Fibroblast of skin of left quadriceps (primary cell): ENCODE measurements around the gene SEMA3A.
"Not testable (repeated sequence)": the region's sequence is repeated elsewhere in the genome, so short reads cannot be mapped to it uniquely, and the experiment has no call there.

Source experiments
- DNase-seq, 2 experiments: peaks; one replicate each; pipeline ENCODE4 v3.0.0-alpha.2; 2013; ENCODE audit warnings: low read depth in 2 of 2

Gene SEMA3A

DNA sequence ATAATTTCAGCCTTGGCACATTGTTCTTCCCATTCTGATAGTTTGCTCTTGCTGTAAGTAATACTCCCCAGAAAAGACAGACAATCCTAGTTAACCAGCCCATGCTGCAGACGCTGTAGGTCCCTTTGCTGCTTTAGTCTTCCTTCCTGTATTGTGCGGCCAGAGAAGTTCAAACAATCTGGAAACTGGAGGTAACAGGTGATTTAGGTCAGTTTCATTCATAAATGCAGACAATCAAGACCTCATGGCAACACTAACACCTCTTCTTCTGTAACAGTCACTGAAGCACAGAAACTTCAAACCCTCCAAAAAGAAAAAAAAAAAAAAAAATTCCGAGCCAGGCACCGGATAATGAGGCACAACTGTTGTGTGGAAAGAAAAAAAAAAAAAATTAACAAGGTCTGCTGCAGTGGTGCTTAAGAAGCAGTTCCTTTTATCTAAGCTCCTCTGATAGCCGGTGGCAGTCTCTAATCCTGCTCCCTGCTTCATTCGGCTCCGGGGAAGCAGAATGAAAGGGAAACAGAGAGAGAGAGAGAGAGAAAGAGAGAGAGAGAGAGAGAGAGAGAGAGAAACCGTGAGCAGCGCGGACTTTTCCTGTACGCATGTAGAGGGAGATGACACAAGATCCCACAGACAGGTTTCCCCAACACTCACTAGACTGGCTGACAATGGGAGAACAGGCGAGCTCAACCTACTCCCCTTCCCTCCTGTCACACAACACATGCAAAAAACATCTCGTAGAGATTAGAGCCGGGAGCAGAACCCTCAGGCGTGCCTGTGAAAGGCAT is at the start of gene SEMA3A:
Gene SEMA3A (minus strand): TSS at position 306 of the 788 bp plus-strand sequence. CDS start 203 bp downstream, at position 103.
- DNase-seq, result peak; percentile 69 to 74

DNA sequence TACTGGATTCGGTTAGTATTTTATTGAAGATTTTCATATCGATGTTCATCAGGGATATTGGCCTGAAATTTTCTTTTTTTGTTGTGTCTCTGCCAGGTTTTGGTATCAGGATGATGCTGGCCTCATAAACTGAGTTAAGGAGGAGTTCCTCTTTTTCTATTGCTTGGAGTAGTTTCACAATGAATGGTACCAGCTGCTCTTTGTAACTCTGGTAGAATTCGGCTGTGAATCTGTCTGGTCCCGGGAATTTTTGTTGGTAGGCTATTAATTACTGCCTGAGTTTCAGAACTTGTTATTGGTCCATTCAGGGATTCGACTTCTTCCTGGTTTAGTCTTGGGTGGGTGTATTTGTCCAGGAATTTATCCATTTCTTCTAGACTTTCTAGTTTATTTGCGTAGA is 48.4 kb upstream of the SEMA3A start:
- DNase-seq, result not testable (repeated sequence)

GRCh38 chr7:84238596-84238995 is 44.0 kb upstream of the SEMA3A start:
- no peak for DNase-seq

- DNase-seq, result peak; percentile 96 to 97
Measured at GRCh38 chr7:84237533-84238173, 43.1 kb upstream of the SEMA3A start.

GRCh38 chr7:84236398-84236797 is 41.8 kb upstream of the SEMA3A start:
- DNase-seq, result no peak

DNA sequence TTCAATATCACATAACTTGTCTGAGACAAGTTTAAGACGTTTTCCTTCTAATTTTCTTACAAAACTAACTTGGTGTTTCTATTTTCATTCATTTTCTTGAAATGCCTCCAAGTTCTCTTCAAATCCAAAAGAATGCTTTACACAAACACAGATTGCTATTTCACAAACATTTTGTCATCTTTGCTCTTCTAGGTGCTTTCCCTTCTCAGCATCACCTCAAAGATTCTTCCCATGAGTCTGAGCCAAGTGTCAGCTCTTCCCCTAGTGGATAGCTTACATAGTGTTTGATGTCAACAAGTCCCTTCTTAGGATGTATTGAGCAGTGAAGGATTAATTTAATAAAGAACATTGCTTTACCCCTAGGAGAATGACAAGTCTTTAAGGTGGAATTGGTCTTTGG is 38.1 kb upstream of the SEMA3A start:
- no peak for DNase-seq

- no peak for DNase-seq
Measured at GRCh38 chr7:84231157-84231556, 36.6 kb upstream of the SEMA3A start.

DNA sequence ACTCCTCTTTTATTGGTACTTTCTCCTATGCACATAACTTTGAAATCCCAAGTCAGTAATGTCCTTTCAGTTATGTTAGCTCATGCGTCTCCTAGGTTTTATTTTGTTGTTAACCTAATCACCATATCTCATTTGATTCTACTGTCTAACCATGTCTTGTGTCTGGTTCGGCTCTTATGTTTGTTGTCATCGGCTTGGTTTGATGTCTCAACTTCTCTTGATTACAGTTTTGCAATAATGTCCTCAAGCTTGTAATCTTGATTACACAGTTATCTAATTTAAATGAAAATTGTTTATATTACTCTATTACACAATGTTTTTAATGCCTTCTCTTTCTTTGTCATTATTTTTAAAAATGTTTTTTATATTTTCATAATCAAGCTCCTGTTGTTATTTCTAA is 35.9 kb upstream of the SEMA3A start:
- DNase-seq, result no peak

DNA sequence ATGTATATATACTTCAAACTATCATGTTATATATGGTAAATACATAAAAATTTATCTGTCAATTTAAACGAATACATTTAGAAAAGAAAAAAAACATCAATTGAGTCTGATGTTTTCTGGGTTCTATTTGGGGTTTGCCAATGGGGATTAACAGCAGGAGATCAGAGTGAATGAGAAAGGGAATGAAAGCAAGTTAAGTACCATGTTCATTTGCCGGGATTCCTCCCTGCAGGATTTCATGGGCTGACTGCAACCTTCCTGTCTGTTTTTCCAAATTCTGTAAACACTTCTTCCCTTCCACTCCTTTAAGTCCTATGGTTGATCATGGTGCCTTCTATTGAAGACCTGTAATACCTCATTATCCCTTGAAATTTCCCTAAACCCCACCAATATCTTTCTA is 33.9 kb upstream of the SEMA3A start:
- no peak for DNase-seq

GRCh38 chr7:84226759-84227158 is 32.2 kb upstream of the SEMA3A start:
- no peak for DNase-seq

- DNase-seq, result no peak
Measured at GRCh38 chr7:84224505-84224904, 29.9 kb upstream of the SEMA3A start.

GRCh38 chr7:84219310-84219709 is 24.7 kb upstream of the SEMA3A start:
- no peak for DNase-seq

GRCh38 chr7:84218681-84219080 is 24.1 kb upstream of the SEMA3A start:
- peak in 1 of 2 experiments; percentile 47 for DNase-seq

DNA sequence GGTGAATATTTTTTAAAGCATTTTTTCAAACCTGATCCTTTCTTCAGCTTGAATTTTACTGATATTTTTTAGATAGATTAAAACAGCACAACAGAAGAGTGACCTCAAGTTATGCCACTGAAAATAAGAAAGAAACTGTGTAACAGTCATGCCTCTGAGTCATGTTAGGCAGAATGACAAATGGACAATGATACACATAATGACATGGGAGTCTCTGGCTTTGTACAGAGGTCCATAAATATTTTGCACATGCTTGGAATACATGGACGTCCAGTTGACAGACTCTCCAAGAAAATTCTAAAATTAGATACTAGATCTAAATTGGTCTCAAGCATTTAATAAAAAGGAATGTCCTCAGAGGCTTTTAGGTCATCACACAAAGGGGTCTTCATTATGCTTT is 21.9 kb upstream of the SEMA3A start:
- DNase-seq, result no peak

DNA sequence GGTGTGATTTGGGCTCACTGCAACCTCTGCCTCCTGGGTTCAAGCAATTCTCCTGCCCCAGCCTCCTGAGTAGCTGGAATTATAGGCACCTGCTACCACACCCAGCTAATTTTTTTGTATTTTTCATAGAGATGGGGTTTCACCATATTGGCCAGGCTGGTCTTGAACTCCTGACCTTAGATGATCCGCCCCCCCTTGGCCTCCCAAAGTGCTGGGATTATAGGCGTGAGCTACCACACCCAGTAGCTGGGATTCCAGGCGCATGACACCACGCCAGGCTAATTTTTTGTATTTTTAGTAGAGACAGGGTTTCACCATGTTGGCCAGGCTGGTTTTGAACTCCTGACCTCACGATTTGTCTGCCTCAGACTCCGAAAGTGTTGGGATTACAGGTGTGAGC is 20.2 kb upstream of the SEMA3A start:
- DNase-seq, result not testable (repeated sequence)

DNA sequence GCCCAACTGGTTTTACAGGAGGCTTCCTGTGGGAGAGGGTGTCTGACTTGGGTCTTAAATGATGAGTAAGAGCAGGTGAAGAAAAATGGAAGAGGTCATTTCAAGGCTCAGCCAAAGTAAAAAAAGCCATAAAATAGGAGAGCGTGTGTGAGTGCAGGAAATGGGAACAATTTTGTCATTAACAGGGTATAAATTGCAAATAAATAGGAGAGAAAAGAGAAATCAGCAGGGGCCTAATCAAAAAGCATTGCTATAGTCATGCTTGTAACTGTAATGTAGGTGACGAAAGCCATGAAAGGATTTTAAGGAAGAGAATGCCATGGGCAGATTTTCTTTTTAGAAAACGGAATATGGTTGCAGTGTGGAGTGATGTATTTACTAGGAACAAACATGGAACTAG is 15.7 kb upstream of the SEMA3A start:
- DNase-seq, result no peak

DNA sequence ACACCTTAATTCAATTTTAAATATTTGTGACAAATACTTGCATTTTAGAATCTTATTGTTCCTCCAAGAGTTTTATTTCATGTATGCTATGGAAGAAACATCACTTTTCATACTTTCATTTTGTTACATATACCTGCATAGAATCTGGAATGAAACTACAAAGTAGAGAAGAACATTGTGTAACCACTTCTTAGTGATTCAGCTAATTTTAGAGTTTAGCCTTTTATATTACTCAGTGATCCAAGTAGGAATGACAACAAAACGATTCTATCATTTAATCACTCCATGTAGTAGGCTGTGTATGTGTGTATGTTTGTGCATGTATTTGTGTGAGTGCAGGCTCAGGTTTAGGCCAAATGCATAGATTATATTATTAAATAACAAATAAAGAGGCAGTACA is 14.4 kb upstream of the SEMA3A start:
- DNase-seq, result no peak

DNA sequence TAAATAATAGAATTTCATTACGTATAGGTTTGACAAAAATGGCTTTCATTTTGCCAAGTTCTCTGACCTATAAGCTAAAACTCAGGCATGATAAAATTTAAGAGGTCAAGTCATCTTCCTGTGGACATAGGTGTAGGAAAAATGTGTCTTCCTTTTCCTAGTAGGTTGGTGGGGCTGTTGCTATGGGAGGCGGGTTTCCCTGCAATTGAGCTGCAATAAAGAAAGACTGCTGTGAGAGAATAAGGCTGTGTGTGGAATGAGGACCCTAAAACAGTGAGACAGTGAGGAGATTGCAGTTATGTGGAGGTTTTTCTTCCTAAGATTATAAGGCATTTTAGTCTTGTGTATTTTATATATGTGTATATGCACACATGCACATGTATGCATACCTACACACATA is 13.0 kb upstream of the SEMA3A start:
- no peak for DNase-seq

DNA sequence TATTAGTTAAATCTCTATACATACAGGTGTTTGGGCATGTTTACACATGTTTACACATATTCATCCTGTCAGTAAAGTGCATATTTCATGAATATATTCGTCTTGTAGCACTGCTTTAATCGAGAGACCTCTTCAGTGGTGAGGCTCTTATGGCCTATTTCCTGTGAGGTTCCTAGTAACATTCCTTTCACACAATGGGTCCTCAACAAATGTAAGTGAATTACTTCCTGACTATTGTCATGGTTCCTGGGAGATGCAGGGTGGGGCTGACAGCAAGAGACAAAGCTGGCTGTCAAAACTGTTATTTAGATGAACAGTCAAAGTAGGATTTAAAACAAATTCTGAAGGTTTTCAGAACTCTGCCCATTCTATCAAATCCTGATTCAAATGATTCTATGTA is 12.4 kb upstream of the SEMA3A start:
- DNase-seq, result no peak

DNA sequence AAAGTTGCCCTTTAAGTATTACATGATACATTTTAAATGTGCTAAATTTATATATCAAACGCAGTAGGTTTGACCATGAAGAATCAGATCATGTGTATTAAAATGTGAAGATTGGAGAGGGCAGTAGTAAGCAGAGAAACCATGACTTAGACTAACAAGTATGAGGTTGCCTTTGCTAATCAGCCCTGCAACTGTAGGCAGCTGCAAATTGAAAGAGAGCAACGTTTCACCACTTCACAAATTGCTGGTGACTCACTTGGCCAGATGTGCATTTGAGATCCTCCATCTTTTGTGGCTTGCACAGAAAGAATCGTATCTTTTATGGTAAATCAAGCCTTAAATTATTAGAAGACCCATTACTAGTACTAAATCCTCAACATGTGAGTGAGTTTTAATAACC is 10.1 kb upstream of the SEMA3A start:
- peak; percentile 69 to 73 for DNase-seq

GRCh38 chr7:84202855-84203254 is 8.3 kb upstream of the SEMA3A start:
- DNase-seq, result no peak

- no peak for DNase-seq
Measured at GRCh38 chr7:84200859-84201258, 6.3 kb upstream of the SEMA3A start.

DNA sequence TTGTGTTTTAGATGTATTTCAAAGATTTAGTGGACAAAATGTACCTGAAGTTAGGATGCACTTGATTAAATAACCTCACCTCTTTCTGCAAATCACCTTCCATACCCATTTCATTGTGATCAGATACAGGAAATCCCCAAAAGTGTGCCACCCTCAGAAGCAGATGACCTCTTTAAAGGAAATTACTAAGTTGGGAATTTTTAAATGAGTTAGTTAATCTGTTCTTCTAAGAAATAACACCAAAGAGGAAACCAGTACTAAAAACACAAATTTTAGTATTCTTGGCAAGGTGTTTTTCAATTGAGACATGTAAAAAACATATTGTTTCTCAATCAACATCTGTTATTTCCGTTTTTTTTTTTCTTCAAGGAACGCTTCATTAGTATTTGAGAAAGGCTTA is 4.6 kb upstream of the SEMA3A start:
- no peak for DNase-seq
